Mucosa of descending colon (tissue), 3 donors: ENCODE measurements around the gene TBC1D32. TPM values are rescaled to one million over a fixed set of nuclear protein-coding genes. Genes with fewer than 3 reads are reported as not detected.

ENCODE experiments used
- ATAC-seq: fragments of 200-7000 bp; cut with Tn5 transposase; one replicate; pipeline ENCODE4 v1.9.1; 2020; ENCODE audit warnings: mild to moderate bottlenecking, moderate library complexity
- DNase-seq, 3 donors: peaks; one replicate each; pipeline ENCODE4 v3.0.0-alpha.2; 2020
- H3K36me3 ChIP-seq: fragments of 200-600 bp; one replicate; pipeline ENCODE4 v1.8.0; 2021; ENCODE audit warnings: low read depth, mild to moderate bottlenecking
- H3K4me1 ChIP-seq: fragments of 200-600 bp; one replicate; pipeline ENCODE4 v1.8.0; 2021; ENCODE audit warnings: low read depth, mild to moderate bottlenecking
- H3K4me3 ChIP-seq: fragments of 200-600 bp; one replicate; pipeline ENCODE4 v1.8.0; 2021; ENCODE audit warnings: mild to moderate bottlenecking
- H3K9me3 ChIP-seq: fragments of 200-600 bp; one replicate; pipeline ENCODE4 v1.8.0; 2021; ENCODE audit warnings: mild to moderate bottlenecking
- intact Hi-C, 2 donors: fragments of 100-400 bp; cut with DNase I in 1 of 2; cut with micrococcal nuclease in 1 of 2; formaldehyde crosslinking; loops; one replicate each; pipeline versions ENCODE4 v1.11.0 to v1.11.1; 2022; cut with DNase I, micrococcal nuclease
- total RNA-seq, 3 donors: library from RNA; stranded (reverse); fragmentation: NEBNext Ultra II Directional in 2 of 3; extraction: Animal tissue kit (Norgen Biotek cat#: 25700) in 2 of 3; gene quantifications; one replicate each; pipeline versions ENCODE4 v1.2.1 to v1.2.4, GENCODE V29; 2021 to 2023
- TF ChIP-seq, protein P1 (sequence below): fragments of 200-600 bp; IDR thresholded peaks from one replicate; pipeline ENCODE4 v1.8.0; 2022; ENCODE audit warnings: antibody characterized with exemption, mild to moderate bottlenecking
- donor health status: DM: no; HTN: no; CAD: no; lungs with moderate emphysema.
- donor health status: DM: no; HTN: no; CAD: no.
- donor health status: DM: no; HTN: yes; CAD: no.

The TBC1D32 gene
- total RNA-seq, 3 donors from 2014 or later, result 6.0 to 13.2 (median 8.6) TPM

- ATAC-seq, result no peak
- H3K9me3 ChIP-seq, result no peaks in the 10 kb centered on the region
- H3K36me3 ChIP-seq, result no peaks in the 10 kb centered on the region
- H3K4me3 ChIP-seq, result no peak overlapping the region
- intact Hi-C loops, result no loop called here
- no peak for DNase-seq
- H3K4me1 ChIP-seq, result no peaks in the 10 kb centered on the region
- TF ChIP-seq, protein P1, sequence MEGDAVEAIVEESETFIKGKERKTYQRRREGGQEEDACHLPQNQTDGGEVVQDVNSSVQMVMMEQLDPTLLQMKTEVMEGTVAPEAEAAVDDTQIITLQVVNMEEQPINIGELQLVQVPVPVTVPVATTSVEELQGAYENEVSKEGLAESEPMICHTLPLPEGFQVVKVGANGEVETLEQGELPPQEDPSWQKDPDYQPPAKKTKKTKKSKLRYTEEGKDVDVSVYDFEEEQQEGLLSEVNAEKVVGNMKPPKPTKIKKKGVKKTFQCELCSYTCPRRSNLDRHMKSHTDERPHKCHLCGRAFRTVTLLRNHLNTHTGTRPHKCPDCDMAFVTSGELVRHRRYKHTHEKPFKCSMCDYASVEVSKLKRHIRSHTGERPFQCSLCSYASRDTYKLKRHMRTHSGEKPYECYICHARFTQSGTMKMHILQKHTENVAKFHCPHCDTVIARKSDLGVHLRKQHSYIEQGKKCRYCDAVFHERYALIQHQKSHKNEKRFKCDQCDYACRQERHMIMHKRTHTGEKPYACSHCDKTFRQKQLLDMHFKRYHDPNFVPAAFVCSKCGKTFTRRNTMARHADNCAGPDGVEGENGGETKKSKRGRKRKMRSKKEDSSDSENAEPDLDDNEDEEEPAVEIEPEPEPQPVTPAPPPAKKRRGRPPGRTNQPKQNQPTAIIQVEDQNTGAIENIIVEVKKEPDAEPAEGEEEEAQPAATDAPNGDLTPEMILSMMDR, result no peak
Measured at GRCh38 chr6:121040831-121041230, 293.4 kb downstream of the TBC1D32 start.

DNA sequence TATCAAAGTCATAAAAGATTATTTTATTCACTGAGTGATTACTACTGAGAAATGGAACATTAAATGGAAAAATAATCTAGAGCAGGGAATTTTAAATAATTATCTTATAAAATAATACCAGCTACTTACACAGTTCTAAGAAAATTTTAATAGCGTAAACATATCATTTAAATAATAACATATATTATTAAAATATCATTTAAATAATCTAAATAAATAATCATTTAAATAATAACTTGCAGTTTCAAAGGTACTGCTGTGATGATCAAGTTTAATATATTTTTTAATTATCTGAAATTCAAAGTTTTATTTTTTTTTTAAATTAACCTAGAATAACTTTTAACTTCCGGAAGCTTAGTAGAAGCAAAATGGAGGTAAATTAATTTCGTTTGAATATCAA is 301.2 kb downstream of the TBC1D32 start:
- TF ChIP-seq, protein P1, result no peak
- no peak for DNase-seq
- Histone ChIP-seq H3K36me3 (no peaks in the 10 kb centered on the region), H3K4me1 (no peaks in the 10 kb centered on the region), H3K4me3 (no peak overlapping the region), H3K9me3 (no peaks in the 10 kb centered on the region)
- intact Hi-C loops, result no loop called here
- no peak for ATAC-seq

- ATAC-seq, result no peak
- Histone ChIP-seq H3K36me3 (no peaks in the 10 kb centered on the region), H3K4me1 (no peaks in the 10 kb centered on the region), H3K9me3 (no peaks in the 10 kb centered on the region), H3K4me3 (no peak overlapping the region)
- TF ChIP-seq, protein P1, result no peak
- DNase-seq, result no peak
- intact Hi-C loops, result no loop called here
Measured at GRCh38 chr6:121032268-121033006, 301.8 kb downstream of the TBC1D32 start.

Other genes starting within 250 kb of the TBC1D32 start
- 10 to 100 TPM in 2 of 3 donors, 1 to 10 TPM in 1; 5.1 to 13.2 (median 10.9) TPM for gene GJA1, start 101.2 kb upstream of the TBC1D32 start, total RNA-seq